Effector CD4-positive, alpha-beta T cell (primary cell): Measurements from ENCODE around the gene CEP170B.
"Not testable (repeated sequence)": the region's sequence is repeated elsewhere in the genome, so short reads cannot be mapped to it uniquely, and the experiment has no call there.

Experiments used
- DNase-seq: peaks from one replicate; pipeline ENCODE4 v3.0.0-alpha.2; 2020
- total RNA-seq: gene quantifications from one replicate; lab custom pipeline; 2026; lab: John Stamatoyannopoulos, UW

The CEP170B gene
- total RNA-seq, result 14.4 reads per million, percentile 39 among the genes with 10 or more reads in this experiment

DNA sequence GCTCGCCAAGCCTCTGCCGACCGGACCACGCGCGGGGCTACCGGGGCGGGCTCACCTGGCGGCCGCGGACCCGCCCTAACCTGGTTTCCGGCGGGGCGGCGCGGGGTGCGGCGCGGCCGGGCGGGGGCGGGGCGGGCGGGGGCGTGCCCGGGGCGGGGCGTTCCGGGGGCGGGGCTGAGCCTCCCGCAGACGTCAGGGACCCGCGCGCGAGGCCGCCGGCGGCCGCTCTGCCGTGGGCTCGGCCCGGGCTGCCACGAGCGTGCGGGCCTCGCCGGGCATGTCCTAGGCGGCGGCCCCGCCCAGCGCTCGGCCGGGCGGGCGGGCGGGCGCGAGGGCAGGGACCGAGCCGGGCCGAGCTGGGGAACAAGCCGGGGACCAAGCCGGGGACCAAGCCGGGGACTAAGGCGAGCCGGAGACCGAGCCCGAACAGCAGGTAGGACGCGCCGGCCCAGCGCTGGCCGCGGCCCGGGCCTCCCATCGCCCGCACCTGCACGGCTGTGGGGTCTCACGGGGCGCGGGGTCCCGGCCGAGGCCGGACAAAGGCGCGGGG lies at the start of gene CEP170B:
Gene CEP170B, plus strand, starts transcription at position 188 of the 550 bp plus-strand sequence. CDS start 3,183 bp downstream, outside the sequence.
- peak; percentile 17 for DNase-seq

DNA sequence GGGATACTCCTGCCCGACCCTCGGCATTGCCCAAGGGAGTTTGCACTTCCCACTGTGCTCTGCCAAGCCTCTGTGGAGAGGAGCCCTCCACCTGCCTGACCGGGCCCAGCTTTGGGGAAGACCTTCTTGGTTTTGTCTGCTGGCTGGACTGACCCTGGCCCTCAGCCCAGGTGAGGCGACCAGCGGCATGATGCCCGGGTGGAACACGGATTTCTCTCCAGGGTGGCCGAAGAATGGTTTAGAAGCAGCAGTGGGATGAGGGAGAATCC lies 48.5 kb upstream of the CEP170B start:
- DNase-seq, result no peak

DNA sequence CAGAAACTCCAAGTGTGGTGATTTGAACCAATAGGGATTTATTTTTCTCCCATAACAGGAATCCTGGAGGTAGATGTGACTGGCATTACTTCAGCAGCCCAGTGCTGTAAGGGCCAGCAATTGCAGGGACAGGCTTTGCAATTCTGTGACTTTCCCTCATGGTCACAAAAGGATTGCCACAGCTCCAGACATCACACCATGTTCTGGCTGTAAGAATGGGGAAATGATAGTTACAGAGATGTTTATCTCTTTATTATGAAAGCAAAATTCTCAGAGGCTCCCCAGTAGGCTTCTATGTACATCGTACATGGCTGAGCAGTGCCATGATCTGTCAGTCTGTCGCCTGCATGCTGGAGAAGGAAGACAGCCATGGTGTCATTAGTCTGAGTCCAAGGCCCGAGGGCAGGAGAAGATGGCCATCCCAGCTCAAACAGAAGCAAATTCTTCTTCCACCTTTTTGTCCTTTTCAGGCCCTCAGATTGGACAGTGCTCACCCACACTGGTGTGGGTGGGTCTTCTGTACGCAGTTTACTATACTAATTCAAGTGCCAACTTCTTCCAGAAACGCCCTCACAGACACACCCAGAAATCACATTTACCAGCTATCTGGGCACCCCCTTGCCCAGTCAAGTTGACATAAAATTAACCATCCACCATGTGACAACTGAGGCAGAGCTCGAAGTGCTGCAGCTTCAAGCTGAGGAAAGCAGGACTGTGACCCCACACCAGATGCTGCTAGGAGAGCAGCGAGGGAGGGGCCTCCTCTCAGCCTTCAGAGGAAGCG lies 46.9 kb upstream of the CEP170B start:
- no peak for DNase-seq

DNA sequence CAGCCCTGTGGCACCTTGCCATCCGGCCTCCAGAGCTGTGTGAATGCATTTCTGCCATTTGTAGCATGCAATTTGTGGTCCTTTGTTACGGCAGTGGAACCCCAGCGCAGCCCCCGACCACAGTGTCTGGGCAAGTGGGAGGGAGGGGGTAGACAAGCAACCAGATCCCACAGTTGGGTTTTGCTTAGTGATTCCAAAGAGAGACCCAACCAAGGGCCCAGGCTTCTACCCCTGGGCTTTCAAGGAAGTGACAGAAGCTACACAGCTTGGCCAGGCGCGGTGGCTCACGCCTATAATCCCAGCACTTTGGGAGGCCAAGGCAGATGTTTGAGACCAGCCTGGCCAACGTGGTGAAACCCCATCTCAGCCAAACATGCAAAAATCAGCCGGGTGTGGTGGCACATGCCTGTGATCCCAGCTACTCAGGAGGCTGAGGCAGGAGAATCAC lies 46.3 kb upstream of the CEP170B start:
- DNase-seq, result no peak

DNA sequence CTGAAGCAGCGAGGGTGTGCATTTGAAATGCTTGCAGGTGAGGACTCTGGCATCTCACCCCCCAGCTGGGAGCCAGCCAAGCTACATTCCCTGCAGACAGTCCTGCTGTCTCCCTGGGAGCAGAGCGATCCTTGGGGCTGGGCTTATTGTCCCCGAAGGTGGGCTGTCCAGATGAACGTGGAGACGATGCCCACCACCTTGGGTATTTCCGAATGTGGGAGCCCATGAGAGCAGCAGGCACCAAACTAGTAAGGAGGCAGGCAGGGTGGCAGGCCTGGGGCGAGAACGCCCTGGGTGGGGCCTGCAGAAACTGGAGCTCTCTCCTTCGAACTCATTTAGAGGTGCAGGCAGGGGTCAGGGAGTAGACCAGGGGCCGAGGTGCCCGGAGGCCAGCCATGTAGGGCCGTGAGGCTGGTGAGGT lies 45.7 kb upstream of the CEP170B start:
- no peak for DNase-seq

DNA sequence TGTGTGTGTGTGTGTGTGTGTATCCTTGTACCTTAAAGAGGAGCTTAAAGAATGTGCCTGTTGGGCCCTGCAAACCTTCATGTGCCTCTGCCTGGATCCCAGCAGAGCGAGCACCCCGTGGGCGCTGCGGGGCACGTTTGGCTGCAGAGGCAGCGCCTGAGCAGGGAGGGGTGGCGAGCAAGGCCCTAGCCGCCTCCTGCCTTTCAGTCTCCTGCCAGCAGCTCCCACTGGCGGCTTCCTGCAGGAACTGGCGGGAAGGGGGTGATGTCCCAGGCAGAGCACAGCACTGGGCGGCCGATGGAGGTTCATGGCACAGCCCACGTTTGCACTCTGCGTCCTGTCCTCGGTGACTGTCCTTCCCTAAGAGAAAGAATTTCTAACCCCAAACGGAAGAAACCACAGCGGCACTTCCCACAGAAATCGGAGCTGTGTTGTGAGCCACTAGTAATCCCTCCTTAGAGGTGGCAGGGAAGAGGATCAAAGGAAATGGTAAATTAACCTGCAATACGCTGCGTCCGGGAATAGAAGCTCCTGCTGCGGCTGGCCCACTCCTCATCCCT lies 44.3 kb upstream of the CEP170B start:
- DNase-seq, result no peak

DNA sequence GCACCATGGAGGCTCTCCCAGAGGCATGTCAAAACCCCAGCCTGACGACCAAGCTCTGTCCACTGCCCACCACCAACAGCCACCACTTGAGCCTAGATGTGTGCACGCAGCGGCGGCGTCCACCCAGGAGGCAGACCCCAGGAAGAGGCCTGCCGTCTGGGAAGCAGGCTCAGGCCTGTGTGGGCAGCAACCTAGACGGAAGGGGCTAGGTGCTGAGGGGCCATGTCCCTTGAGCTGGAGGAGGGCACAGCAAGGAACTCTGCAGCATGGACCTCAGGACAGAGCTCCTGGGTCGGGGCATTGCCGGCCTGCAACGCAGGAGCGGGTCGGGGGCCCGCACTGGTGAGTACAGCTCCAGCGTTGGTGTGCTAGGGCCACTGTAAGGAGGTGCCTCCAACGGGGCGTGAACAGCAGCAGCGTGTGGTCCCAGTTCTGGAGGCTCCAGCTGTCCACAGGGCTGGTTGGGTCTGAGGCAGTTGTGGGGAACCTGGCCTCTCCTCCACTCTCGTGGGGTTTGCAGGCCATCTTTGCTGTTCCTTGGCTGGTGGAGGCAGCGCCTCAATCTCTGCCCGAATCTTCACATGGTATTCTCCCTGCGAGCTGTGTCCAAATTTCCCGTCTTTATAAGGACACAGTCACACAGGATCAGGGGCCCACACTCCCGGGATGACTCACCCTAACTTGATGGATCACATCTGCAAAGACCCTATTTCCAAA lies 43.7 kb upstream of the CEP170B start:
- no peak for DNase-seq

DNA sequence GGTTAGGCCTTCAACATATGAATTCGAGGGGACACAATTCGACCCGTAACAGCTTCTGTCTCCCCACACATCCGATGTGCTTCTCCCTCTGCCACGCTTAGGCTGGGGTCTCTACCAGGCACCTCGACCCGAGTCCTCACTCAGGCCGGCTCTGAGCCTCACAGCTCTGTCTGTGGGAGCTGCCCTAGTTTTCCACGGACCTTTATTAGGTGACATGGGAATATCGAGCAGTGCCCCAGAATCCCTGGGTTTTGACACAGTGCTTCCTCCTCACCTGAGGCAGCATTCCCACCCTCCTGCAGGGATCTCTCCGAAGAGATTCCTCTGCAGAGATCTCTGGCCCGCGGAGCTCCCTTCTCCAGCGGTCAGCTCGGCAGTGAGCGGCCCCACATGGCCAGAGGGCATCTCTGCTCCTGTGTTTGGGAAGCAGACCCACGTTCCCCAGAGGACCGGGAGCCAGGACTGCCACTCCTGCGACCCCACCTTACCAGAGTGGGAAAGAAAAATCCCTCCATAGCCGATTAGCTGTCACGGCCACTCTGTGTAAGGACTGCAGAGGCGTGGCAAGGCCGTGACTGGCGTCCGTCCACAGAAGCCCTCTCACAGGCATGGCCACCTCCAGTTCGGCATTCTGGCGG lies 43.0 kb upstream of the CEP170B start:
- no peak for DNase-seq

DNA sequence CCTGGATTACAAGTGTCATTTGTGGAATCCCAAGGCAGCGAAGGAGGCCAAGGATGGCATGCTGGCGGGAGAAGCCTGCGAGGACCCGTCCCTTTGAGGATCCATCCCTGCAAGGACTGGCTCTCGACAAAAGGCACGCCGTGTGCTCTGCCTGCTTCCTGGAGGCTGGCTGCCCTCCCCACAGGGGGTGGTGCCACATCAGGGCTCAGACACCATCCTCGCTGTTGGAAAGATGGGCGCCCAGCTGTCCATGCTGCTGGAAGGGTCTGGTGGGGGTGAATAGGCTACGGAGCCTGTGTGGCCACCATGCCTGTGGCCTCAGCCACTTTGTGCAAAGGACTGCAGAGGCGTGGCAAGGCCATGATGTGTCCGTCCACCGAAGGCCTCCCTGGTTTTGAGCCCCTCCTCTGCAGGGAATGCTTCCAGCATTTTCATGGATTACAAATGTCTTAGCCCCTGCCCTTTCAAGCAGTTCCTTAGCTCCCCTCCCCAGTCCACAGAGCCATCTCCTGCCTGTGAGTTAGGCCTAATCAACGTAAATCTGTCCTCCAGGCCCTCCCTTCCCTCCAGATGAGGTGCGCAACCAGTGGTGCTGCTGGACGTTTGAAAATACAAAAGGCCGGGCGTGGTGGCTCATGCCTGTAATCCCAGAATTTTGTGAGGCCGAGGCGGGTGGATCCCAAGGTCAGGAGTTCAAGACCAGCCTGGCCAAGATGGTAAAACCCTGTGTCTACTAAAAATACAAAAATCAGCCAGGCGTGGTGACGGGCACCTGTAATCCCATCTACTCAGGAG lies 42.0 kb upstream of the CEP170B start:
- no peak for DNase-seq

DNA sequence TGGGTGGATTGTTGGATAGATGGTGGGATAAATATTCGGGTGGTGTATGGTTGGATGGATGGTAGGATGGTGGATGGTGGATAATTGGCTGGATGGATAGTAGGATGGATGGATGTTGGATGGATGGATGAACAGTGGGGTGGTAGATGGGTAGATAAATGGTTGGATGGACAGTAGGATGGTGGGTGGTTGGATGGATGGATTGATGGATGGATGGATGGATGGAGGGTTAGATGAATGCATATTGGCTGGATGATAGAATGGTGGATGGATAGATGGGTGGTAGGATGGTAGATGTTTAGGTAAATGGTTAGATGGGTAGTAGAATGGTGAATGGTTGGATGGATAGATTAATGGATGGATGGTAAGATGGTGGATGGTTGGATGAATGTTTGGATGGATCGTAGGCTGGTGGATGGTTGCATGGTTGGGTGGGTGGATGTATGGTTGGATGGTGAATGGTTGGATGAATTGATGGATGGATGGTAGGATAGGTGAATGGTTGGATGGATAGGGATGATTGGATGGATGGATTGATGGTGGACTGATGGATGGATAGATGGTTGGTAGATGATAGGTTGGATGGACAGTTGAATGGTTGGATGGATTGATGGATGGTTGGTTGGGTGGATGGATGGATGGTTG lies 40.6 kb upstream of the CEP170B start:
- DNase-seq, result no peak

DNA sequence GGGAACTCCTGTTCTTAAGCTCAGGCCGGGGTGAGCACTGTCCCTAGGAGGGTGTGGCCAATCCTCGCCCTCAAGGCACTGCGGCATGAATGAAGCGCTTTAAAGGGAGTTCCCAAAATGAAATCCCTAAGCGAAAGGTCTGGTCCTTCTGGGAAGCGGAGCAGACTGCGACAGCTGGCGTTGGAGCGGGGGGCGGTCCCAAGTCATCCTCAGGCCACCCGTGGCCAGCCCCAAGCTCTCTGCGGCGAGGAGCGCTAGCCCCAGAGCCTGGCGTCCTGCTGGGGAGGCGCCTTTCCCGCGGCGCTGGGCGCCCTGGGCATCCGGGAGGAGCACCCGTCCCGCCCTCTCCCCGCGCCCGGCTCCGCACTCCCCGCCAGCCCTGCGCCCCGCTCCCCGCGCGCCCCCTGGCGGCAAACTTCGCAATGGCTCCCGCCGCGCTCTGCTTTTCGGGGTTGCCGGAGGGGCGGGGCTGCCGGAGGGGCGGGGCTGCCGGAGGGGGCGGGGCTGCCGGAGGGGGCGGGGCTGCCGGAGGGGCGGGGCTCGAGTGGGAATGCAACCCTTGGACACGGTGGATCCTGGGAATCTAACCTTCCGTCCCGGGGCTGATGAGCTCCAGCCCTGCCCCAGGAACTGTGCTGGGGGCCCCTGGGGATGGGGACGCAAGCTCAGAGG lies 38.7 kb upstream of the CEP170B start:
- DNase-seq, result peak; percentile 94

DNA sequence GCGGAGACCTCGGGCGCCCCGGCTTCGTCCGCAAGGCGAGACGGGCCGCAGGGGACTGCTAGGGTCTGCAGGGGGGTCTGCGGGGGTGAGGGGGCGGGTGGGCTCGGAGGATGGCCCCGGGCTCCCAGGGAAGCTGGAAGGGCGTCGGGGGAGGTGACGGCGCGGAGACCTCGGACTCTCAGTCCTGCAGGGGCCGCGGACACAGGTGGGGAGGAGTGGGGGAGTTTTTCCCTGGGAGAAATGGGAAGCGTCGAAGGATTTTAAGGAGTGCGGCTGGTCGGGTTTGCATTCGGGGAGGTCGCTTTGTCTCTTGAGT lies 38.2 kb upstream of the CEP170B start:
- DNase-seq, result no peak

DNA sequence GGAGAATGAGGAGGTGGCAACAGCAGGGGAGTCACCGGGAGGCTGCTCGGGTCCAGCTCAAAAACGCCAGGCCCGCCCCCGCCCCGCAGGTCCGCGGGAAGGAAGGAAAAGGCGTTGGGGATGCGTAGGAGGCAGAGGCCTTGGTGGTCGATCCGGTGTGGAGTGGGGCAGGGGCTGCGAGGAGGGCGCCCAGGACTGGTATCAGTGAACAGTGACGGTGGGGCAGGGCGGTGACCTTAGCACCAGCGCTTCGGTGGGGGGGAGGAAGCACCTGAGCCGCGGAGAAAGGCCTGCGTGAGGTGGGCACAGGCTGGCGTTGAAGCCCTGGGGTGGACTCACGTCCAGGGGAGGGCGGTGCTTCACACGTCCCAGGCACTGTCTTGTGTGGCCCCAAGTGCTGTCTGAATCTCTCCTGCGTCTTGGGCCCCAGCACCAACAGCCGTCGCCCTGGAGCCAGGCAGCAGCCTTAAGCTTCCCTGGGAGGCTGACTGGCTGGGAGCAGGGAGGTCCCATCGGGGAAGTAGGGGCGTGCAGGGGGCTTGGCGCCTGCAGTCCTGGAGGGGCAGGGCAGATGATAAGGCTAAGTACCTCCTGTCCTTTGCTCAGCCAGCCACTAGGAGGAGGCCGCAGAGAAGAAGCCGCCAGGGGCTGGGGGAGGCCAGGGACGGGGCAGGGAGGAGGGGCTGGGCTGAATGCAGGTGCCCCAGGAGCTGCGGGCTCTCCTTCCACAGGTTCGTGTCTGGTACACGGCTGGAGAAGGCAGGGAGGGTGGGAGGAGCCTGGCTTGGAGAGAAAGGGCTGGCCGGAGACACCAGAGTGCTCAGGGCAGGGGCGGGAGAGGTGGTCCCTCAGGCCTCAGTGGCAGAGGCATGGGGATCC lies 37.7 kb upstream of the CEP170B start:
- peak; percentile 52 for DNase-seq

DNA sequence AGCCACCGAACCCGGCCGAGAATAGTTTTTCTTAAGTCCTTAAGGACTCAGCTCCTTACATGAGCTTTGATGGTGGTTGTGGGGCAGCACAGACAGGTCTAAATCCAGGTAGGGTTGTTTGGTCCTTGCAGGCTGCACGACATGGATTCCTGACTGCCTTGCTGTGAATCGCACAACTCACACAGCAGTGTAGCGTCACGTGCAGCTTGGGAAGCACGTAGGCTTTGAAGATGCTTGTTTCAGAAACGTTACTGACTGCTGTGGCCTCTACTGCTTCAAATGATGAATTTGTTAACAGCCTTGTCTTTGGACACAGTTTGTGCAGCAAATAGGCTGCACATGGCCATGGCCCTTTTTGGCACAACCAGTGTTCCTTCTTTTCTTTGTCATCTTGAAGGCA lies 34.3 kb upstream of the CEP170B start:
- DNase-seq, result no peak

DNA sequence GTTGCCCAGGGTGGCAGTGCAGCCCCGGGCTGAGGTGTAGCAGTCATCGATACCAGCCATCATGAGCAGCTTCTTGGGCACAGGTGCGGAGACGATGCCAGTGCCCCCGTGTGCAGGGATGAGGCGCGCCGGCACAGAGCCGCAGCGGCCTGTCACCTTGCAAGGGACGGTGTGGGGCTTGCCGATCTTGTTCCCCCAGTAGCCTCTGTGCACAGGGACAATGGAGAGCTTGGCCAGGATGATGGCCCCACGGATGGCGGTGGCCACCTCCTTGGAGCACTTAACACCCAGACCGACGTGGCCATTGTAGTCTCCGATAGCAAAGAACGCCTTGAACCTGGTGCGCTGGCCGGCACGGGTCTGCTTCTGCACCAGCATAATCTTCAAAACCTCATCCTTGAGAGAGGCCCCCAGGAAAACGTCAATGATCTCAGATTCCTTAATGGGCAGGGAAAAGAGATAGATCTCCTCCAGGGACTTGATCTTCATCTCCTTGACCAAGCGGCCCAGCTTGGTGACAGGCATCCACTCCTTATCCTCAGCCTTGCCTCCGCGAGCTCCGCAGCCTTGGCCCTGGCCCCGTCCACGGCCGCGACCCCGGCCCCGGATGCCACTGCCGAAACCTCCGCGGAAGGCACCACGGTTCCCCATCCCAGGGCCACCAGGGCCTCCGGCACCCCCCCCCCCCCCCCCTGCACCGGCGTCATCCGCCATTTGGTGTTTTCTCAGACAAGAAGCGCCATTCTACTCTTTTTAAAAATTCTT lies 28.7 kb upstream of the CEP170B start:
- not testable (repeated sequence) for DNase-seq

DNA sequence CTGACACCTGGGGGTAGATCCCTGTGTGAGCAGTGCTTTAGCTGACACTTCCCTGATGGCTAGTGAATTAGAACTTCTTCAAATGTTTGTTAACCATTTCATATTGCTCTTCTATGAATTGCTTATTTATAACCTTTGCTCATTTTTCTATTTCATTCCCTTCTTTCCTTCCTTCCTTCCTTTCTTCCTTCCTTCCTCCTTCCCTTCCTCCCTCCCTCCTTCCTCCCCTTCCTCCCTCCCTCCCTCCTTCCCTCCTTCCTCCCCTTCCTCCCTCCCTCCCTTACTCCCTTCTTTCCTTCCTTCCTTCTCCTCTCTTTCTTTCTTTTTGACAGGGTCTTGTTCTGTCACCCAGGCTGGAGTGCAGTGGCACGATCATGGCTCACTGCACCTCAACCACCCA lies 23.3 kb upstream of the CEP170B start:
- no peak for DNase-seq

DNA sequence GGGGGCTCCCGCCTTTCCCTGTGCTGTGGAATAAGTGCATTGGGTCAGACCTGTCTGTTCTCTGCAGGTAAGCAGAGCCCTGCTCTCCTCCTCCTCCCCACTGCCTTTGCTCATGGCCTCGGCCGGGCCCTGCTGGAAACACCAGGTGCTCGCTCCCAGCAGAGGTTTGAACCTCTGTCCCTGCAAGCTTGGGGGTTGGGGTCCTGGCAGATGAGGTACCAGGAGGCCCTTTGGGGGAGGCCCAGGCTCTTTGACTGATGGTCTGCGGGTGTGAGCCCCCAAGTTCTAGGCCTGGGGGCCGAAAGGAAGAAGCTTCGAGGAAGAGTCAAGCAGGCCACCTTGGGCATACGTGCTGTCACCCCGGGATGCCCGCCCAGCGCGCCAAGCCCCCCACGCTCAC lies 22.1 kb upstream of the CEP170B start:
- DNase-seq, result no peak

DNA sequence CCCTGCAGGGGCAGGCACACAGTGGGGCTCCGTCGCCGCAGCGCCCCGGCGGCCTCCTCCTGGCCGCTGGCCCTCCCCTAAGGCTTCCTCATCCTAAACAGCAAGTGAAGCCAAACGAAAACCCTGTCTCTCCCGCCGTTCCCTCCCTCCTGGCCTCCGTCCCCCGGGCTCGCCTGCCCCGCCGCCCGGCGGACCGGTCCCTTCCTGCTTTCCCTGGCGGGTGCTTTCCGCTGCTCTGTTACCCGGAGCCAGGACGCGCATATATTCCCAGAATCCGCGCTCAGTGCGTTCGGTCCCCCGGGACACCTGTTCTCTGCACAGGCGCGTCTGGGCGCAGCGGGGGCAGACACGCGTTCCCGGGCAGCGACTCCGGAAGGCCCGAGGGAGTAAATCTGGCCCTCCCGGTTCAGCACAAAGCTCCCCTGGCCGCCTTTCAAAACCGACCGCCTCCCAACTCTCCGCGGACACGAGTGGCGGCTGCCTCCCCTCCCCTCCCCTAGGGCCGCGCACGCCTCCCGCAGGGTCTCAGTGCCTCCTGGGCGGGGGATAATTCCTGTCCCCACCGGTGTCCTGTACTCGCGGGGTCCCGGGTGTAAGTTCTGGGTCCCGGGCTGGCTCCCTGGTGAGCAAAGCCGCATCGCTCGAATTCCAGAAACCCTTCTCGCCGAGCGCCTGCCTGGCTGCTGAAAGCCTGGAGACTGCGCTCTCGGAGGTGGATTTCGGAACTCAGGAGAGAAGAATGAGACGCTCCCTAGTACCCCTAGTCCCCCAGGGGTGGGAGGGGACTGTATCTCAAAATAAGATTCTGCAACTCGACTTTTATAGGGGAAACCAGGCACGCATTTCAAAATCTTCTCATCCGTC lies 21.4 kb upstream of the CEP170B start:
- DNase-seq, result no peak
